Hepatocyte (in vitro differentiated cells): ENCODE data around the gene MIER2.

ENCODE experiments used
- CTCF ChIP-seq: fragments of 200-600 bp; sonication (generic); IDR thresholded peaks from 2 replicates; pipeline ENCODE4 v1.5.1; 2016; ENCODE audit warnings: antibody characterized with exemption, mild to moderate bottlenecking; ENCODE audit not compliant: poor library complexity
- EZH2 ChIP-seq: fragments of 200-600 bp; sonication (generic); IDR thresholded peaks from 2 replicates; pipeline ENCODE4 v1.6.1; 2016; ENCODE audit warnings: antibody characterized with exemption, mild to moderate bottlenecking, borderline replicate concordance

- TF ChIP-seq CTCF (no peak), EZH2 (no peak)
Observed at GRCh38 chr19:335072-335471, 9.5 kb downstream of the MIER2 start.
